HepG2 (cell line): Measurements from ENCODE around the gene POC1A. TPM values are rescaled to one million over a fixed set of nuclear protein-coding genes. Genes with fewer than 3 reads are reported as not detected.
A peak's percentile ranks its signal among the peaks of the same experiment; 100 is the strongest.

Experiments
- ATAC-seq: fragments of 200-7000 bp; cut with Tn5 transposase; 3 replicates; pipeline ENCODE4 v1.9.1; 2020; ENCODE audit warnings: mild to moderate bottlenecking, moderate library complexity
- BruUV-seq: library from RNA; stranded (reverse); fragments of 400-500 nt; replicated peaks from 2 replicates; lab custom pipeline; 2021; lab: Mats Ljungman, UMichigan
- CTCF ChIA-PET: fragments of 300-600 bp; formaldehyde crosslinking; extraction: SDS; loops from one replicate; lab custom pipeline; 2021; ENCODE audit warnings: low total read pairs, inconsistent platforms, low intra/inter-chr PET ratio; lab: Yijun Ruan, JAX
- POLR2A ChIA-PET: fragments of 350-600 bp; sonication (Branson Sonifier 250); formaldehyde crosslinking; loops from one replicate; lab custom pipeline; 2020; ENCODE audit warnings: antibody characterized with exemption, inconsistent platforms; lab: Yijun Ruan, JAX
- DNase-seq: peaks from one replicate; pipeline ENCODE4 v3.0.0-alpha.2; 2015; ENCODE audit warnings: low spot score
- FAIRE-seq: peaks from 3 replicates; lab custom pipeline; 2011; peaks lifted over from hg19 to GRCh38; lab: Jason Lieb, UNC
- H2AFZ ChIP-seq: one replicate; pipeline ENCODE4 v1.6.1; 2011; ENCODE audit warnings: low read length, inconsistent platforms
- H3K27ac ChIP-seq: fragments of 300-600 bp; 3 replicates; pipeline ENCODE4 v1.8.0; 2011; ENCODE audit warnings: mixed run types, mild to moderate bottlenecking, mixed read lengths, low read length, inconsistent platforms; ENCODE audit not compliant: insufficient read depth; ENCODE audit errors: extremely low read length
- H3K27me3 ChIP-seq, 2 experiments: fragments of 200-600 bp in 1 of 2; 2 replicates in 1 of 2; 3 replicates in 1 of 2; pipeline versions ENCODE4 v1.6.0 to v1.8.0; 2011; ENCODE audit warnings: low read length in 2 of 2, mild to moderate bottlenecking in 2 of 2, moderate library complexity in 2 of 2, inconsistent platforms in 1 of 2; ENCODE audit not compliant: insufficient read depth in 2 of 2, control insufficient read depth in 1 of 2
- H3K36me3 ChIP-seq, 2 experiments: fragments of 200-600 bp in 1 of 2; replicated peaks in 1 of 2; 2 replicates in 1 of 2; 3 replicates in 1 of 2; pipeline versions ENCODE4 v1.5.1 to v1.8.0; 2011; ENCODE audit warnings: low read length in 2 of 2, inconsistent platforms in 1 of 2; ENCODE audit not compliant: insufficient read depth in 2 of 2, control insufficient read depth in 1 of 2
- H3K4me1 ChIP-seq: 2 replicates; pipeline ENCODE4 v1.5.1; 2012; ENCODE audit warnings: low read length, inconsistent platforms; ENCODE audit not compliant: insufficient read depth
- H3K4me2 ChIP-seq: 2 replicates; pipeline ENCODE4 v1.6.0; 2011; ENCODE audit warnings: low read depth, low read length, inconsistent platforms
- H3K4me3 ChIP-seq, 3 experiments: fragments of 200-600 bp in 1 of 3; sonication (generic), shearing (Covaris generic) in 1 of 3; replicated peaks in 1 of 3; 2 replicates each; pipeline ENCODE4 v1.5.1; 2011 to 2016; ENCODE audit warnings: low read length in 3 of 3, inconsistent platforms in 2 of 3, low read depth in 2 of 3, mild to moderate bottlenecking in 2 of 3, control low read depth in 1 of 3, mixed read lengths in 1 of 3; ENCODE audit not compliant: insufficient read depth in 1 of 3
- H3K79me2 ChIP-seq: one replicate; pipeline ENCODE4 v1.6.1; 2011; ENCODE audit warnings: low read length, inconsistent platforms; ENCODE audit not compliant: insufficient read depth
- H3K9ac ChIP-seq: 2 replicates; pipeline ENCODE4 v1.6.0; 2011; ENCODE audit warnings: mild to moderate bottlenecking, low read depth, low read length, inconsistent platforms; ENCODE audit not compliant: insufficient read depth
- H3K9me3 ChIP-seq: 2 replicates; pipeline ENCODE4 v1.5.1; 2012; ENCODE audit warnings: mild to moderate bottlenecking, low read length
- H4K20me1 ChIP-seq: 2 replicates; pipeline ENCODE4 v1.6.0; 2011; ENCODE audit warnings: inconsistent platforms, mild to moderate bottlenecking, low read length, moderate library complexity; ENCODE audit not compliant: insufficient read depth
- FOSL2 ChIP-seq: sonication (generic); formaldehyde crosslinking; IDR thresholded peaks from 2 replicates; pipeline ENCODE4 v1.4.0; 2020; ENCODE audit warnings: missing genetic modification reagents
- ZNF768 ChIP-seq: sonication (generic); formaldehyde crosslinking; IDR thresholded peaks from 2 replicates; pipeline ENCODE4 v1.4.0; 2020; ENCODE audit warnings: missing genetic modification reagents
- WGBS: methylation state at CpG from one replicate; pipeline ENCODE4 v1.1.6; 2017; ENCODE audit warnings: low lambda C conversion rate; 5-methylcytosine and 5-hydroxymethylcytosine counted together
- in situ Hi-C: cut with HindIII; loops from 2 replicates; pipeline ENCODE4 v1.10.0; 2017; ENCODE audit warnings: low pct_unique_long_range_greater_than_20kb; ENCODE audit not compliant: extremely low pct_ligation_motif_present
- intact Hi-C: fragments of 100-400 bp; cut with micrococcal nuclease; formaldehyde crosslinking; loops from one replicate; pipeline ENCODE4 v1.10.0; 2022; ENCODE audit not compliant: unreplicated experiment
- polyA plus RNA-seq, 8 experiments: library from polyadenylated mRNA; depleted of rRNA in 3 of 8; stranded (reverse) in 7 of 8; unstranded in 1 of 8; fragments of >200 nt; fragmentation: Illumina TruSeq in 4 of 8; extraction: Trizol in 4 of 8; gene quantifications; 2 replicates each; pipeline versions ENCODE4 v1.2.1 to v1.2.3, GENCODE V29; 2011 to 2016; ENCODE audit warnings: low read depth in 4 of 8, missing spikeins in 1 of 8, mixed read lengths in 1 of 8; ENCODE audit not compliant: insufficient read depth in 1 of 8
- total RNA-seq, 5 experiments: library from RNA; depleted of rRNA; stranded (reverse); fragments of >200 nt; fragmentation: Illumina TruSeq; extraction: Trizol; gene quantifications; 2 replicates each; pipeline ENCODE4 v1.2.3, GENCODE V29; 2016; ENCODE audit warnings: low read depth in 1 of 5
- TF ChIP-seq, protein P1 (sequence below): sonication (generic); formaldehyde crosslinking; IDR thresholded peaks from 2 replicates; pipeline ENCODE4 v1.5.0; 2020; ENCODE audit warnings: mild to moderate bottlenecking, missing genetic modification reagents, moderate library complexity

Gene POC1A
- total and polyA plus RNA-seq, 2 of the 13 experiments (the other 11 are each of a cell fraction or from before 2014, with no cell fraction given), result 14.6 to 20.0 TPM

DNA sequence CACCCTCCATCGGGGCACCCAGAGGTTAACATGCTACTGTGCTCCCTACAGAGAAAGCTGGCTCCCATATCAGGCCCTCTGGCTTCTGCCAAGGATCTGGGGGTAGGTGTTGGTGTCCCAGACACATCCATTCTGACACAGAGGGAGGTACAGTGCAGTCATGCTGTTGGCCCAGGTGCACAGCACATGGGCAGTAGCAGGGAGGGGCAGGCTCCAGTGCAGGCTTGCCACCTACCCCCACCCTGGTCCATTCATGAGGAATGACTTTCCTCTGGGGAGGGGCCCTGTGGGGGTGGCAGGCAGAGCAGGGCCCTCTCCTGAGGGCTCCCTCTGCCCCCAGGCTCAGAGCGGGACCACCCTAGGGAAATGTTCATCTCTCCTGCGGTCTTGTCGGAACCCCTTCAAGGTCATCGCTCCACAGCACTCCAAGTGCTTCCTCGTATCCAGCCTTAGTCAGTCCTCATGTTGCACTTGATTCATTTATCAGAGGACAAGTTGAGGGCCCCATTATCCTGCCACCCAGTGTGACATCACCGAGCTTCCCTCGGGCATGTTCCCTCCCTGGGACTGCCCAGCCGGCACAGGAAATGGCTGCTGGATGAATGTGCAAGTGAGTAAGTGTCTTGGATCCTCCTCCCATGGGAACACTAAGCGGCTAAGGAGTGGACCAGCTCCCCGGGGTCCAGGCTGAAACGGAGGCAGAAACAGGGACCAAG is 107.9 kb downstream of the POC1A start:
- DNase-seq (no peak), ATAC-seq (peak; percentile 15), FAIRE-seq (no peak)
- POLR2A ChIA-PET, result interaction anchor here (0.9 to 1.2 kb wide), 2 partner anchors 11 to 68 kb away, joined by 3 to 7 read pairs; no protein-coding TSS in a partner anchor
- CTCF ChIA-PET, result no interaction called here
- no peak overlapping the region for H2AFZ ChIP-seq
- TF ChIP-seq FOSL2 (CRISPR knock-in tag) (0 out of 2 replicates have a peak, but pooled peaks have one; percentile 30), ZNF768 (CRISPR knock-in tag) (peak; percentile 25; the same call in 1 of the 2 replicates)
- TF ChIP-seq, protein P1, sequence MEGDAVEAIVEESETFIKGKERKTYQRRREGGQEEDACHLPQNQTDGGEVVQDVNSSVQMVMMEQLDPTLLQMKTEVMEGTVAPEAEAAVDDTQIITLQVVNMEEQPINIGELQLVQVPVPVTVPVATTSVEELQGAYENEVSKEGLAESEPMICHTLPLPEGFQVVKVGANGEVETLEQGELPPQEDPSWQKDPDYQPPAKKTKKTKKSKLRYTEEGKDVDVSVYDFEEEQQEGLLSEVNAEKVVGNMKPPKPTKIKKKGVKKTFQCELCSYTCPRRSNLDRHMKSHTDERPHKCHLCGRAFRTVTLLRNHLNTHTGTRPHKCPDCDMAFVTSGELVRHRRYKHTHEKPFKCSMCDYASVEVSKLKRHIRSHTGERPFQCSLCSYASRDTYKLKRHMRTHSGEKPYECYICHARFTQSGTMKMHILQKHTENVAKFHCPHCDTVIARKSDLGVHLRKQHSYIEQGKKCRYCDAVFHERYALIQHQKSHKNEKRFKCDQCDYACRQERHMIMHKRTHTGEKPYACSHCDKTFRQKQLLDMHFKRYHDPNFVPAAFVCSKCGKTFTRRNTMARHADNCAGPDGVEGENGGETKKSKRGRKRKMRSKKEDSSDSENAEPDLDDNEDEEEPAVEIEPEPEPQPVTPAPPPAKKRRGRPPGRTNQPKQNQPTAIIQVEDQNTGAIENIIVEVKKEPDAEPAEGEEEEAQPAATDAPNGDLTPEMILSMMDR, result no peak
- 63% methylated on average over 9 of the region's 12 CpGs for WGBS
- peak overlapping the region in 1 of 3 experiments; percentile 22; a peak in 1 of 6 replicates for H3K4me3 ChIP-seq
- H3K4me1 ChIP-seq, result peaks cover 35% of the 10 kb centered on the region
- intact Hi-C loops, result no loop called here
- no peaks in the 10 kb centered on the region for H3K79me2 ChIP-seq
- in situ Hi-C loops, result no loop called here
- H3K9me3 ChIP-seq, result no peaks in the 10 kb centered on the region
- no peak overlapping the region for H3K27ac ChIP-seq
- H4K20me1 ChIP-seq, result no peaks in the 10 kb centered on the region
- no TSS peak for BruUV-seq
- peak overlapping the region; percentile 44; the same call in 1 of the 2 replicates for H3K9ac ChIP-seq
- peaks cover 7 to 16% of the 10 kb centered on the region in 2 experiments; a peak in 4 of 5 replicates for H3K36me3 ChIP-seq
- peak overlapping the region; percentile 46 for H3K4me2 ChIP-seq
- no peaks in the 10 kb centered on the region; a peak in 1 of 5 replicates for H3K27me3 ChIP-seq
